ENCODE data around the gene RFC2. TPM values are rescaled to one million over a fixed set of nuclear protein-coding genes. Genes with fewer than 3 reads are reported as not detected.

RFC2 gene
- total and polyA plus RNA-seq, 2 of the 8 experiments (the other 6 are each of a cell fraction or from before 2014, with no cell fraction given), result 52.9 to 85.4 TPM

GRCh38 chr7:74224511-74224832, 29.7 kb downstream of the RFC2 start:
- H3K36me3 ChIP-seq (ENCODE audit: control insufficient read depth in 2 of 4, insufficient read depth in 4 of 4, low read length in 3 of 4), result peaks cover 2 to 18% (median 7%) of the 10 kb centered on the region in 4 experiments; a peak in 7 of 8 replicates
- DNase-seq (ENCODE audit: low read depth in 1 of 2, low spot score in 2 of 2), result no peak
- ChIA-PET CTCF (ENCODE audit: partially characterized antibody) (interaction anchor here (0.6 to 8.3 kb wide), 3 partner anchors 18 to 427 kb away, joined by 3 to 71 read pairs (median 3); no protein-coding TSS in a partner anchor), POLR2A (ENCODE audit: partially characterized antibody) (interaction anchor here (0.6 to 2.5 kb wide), 3 partner anchors 11 to 427 kb away, joined by 4 to 12 read pairs (median 7); partner anchors contain the start of gene LAT2)
- no peaks in the 10 kb centered on the region for H3K27me3 ChIP-seq (replicated peaks in 1 of 4; ENCODE audit: control insufficient read depth in 3 of 4, extremely low read depth in 1 of 4, insufficient read depth in 3 of 4, low read length in 3 of 4)
- no peak overlapping the region for H2BK120ac ChIP-seq (replicated peaks; ENCODE audit: low read depth, low read length)
- FAIRE-seq, result no peak
- H3K4me2 ChIP-seq (ENCODE audit: insufficient read depth in 1 of 2, low read depth in 2 of 2, low read length in 2 of 2), result no peak overlapping the region
- H2BK12ac ChIP-seq (ENCODE audit: low read depth, low read length), result no peak overlapping the region
- no peak overlapping the region for H3K4me3 ChIP-seq (ENCODE audit: extremely low read depth in 1 of 4, insufficient read depth in 2 of 4, low read depth in 3 of 4, low read length in 4 of 4)
- no peak overlapping the region for H3K27ac ChIP-seq (ENCODE audit: low read depth, low read length)
- H3K56ac ChIP-seq (replicated peaks; ENCODE audit: insufficient read length, low read depth, low read length), result no peak overlapping the region
- no peak overlapping the region for H3K14ac ChIP-seq (ENCODE audit: insufficient read length)
- H3K18ac ChIP-seq (ENCODE audit: extremely low read depth, low read length), result no peak overlapping the region
- no peak overlapping the region for H4K8ac ChIP-seq (ENCODE audit: extremely low read depth, insufficient read depth, low read length)
- no peaks in the 10 kb centered on the region for H3K23me2 ChIP-seq (ENCODE audit: low read depth, low read length)
- no peak overlapping the region for H2BK15ac ChIP-seq (ENCODE audit: low read length)
- H2BK20ac ChIP-seq (ENCODE audit: low read length), result no peak overlapping the region
- peaks cover 4 to 11% of the 10 kb centered on the region in 2 experiments for H4K20me1 ChIP-seq (replicated peaks in 1 of 2; ENCODE audit: control insufficient read depth in 1 of 2, insufficient read depth in 2 of 2, low read length in 2 of 2)
- WGBS, 2 experiments (ENCODE audit: extremely low coverage in 1 of 2, insufficient coverage in 1 of 2, insufficient read length in 1 of 2, insufficient replicate concordance in 2 of 2, low coverage in 1 of 2, low lambda C conversion rate in 2 of 2, missing lambda C conversion rate in 1 of 2), result 88% methylated on average over 12 of the region's 12 CpGs; no CpG with 5 or more reads in 1 of the 2 experiments
- peaks cover 0 to 2% (median 0%) of the 10 kb centered on the region in 4 experiments; a peak in 3 of 7 replicates for H3K4me1 ChIP-seq (replicated peaks in 1 of 4; ENCODE audit: control insufficient read depth in 3 of 4, insufficient read depth in 4 of 4, low read length in 3 of 4)
- H3K9ac ChIP-seq (replicated peaks in 1 of 4; ENCODE audit: extremely low read depth in 1 of 4, low read depth in 3 of 4, low read length in 3 of 4), result no peak overlapping the region
- H4K5ac ChIP-seq (ENCODE audit: insufficient read length, low read depth, low read length), result no peak overlapping the region
- H4K91ac ChIP-seq (replicated peaks; ENCODE audit: insufficient read length, low read length), result no peak overlapping the region
- no peak overlapping the region for H2AFZ ChIP-seq (ENCODE audit: low read length)
- H2AK5ac ChIP-seq (ENCODE audit: low read depth, low read length), result no peak overlapping the region
- H3K9me3 ChIP-seq (ENCODE audit: insufficient read depth in 2 of 2, low read depth in 1 of 2, low read length in 1 of 2), result no peaks in the 10 kb centered on the region
- no peaks in the 10 kb centered on the region for H3K79me1 ChIP-seq (ENCODE audit: low read depth, low read length)
- TF ChIP-seq HDAC6 (IDR thresholded peaks at IDR 0.05; ENCODE audit: low read depth, low read length) (no peak), SAP30 (IDR thresholded peaks at IDR 0.05; ENCODE audit: insufficient read depth, insufficient replicate concordance, low read length) (no peak), RAD21 (IDR thresholded peaks at IDR 0.05 in 1 of 2, conservative IDR thresholded peaks at IDR 0.05 in 1 of 2; ENCODE audit: low read depth in 2 of 2, low read length in 2 of 2) (no peak), SP2 (IDR thresholded peaks at IDR 0.05; ENCODE audit: low read length) (no peak), BCL11A (IDR thresholded peaks at IDR 0.05; ENCODE audit: low read depth in 2 of 2, low read length in 2 of 2) (no peak), KDM4A (IDR thresholded peaks at IDR 0.05; ENCODE audit: low read depth, low read length, severe bottlenecking) (no peak), KDM5A (IDR thresholded peaks at IDR 0.05; ENCODE audit: low read length) (no peak), CHD1 (IDR thresholded peaks at IDR 0.05; ENCODE audit: low read depth, low read length) (no peak), SIX5 (IDR thresholded peaks at IDR 0.05; ENCODE audit: low read depth, low read length) (no peak), SIRT6 (IDR thresholded peaks at IDR 0.05; ENCODE audit: low read length) (no peak), HDAC2 (IDR thresholded peaks at IDR 0.05; ENCODE audit: borderline replicate concordance in 1 of 2, low read depth in 2 of 2, low read length in 2 of 2) (no peak), TBP (IDR thresholded peaks at IDR 0.05; ENCODE audit: low read depth, low read length) (no peak), SIN3A (conservative IDR thresholded peaks at IDR 0.05 in 1 of 2, IDR thresholded peaks at IDR 0.05 in 1 of 2; ENCODE audit: low read depth in 1 of 2, low read length in 2 of 2) (no peak)
- no peak overlapping the region for H2BK5ac ChIP-seq (ENCODE audit: low read depth, low read length)
- no peak overlapping the region for H3K23ac ChIP-seq (ENCODE audit: insufficient read length)
- no peaks in the 10 kb centered on the region for H3K79me2 ChIP-seq (ENCODE audit: control insufficient read depth in 1 of 2, insufficient read depth in 2 of 2, low read length in 2 of 2)
- no peak overlapping the region for H3K4ac ChIP-seq (replicated peaks; ENCODE audit: insufficient read length, low read depth, low read length)

All from H1 (cell line).